ENCODE measurements around the gene DNAH17. TPM values are rescaled to one million over a fixed set of nuclear protein-coding genes. Genes with fewer than 3 reads are reported as not detected.

DNAH17 gene
- total RNA-seq, 1 donor from 2014 or later: 0.51 TPM

GRCh38 chr17:78541488-78542206 lies 35.5 kb downstream of the DNAH17 start:
- no peak for DNase-seq

- DNase-seq: no peak
Observed at GRCh38 chr17:78539781-78540180, 37.4 kb downstream of the DNAH17 start.

- peak; percentile 14 for DNase-seq
Observed at GRCh38 chr17:78538033-78538776, 39.0 kb downstream of the DNAH17 start.

GRCh38 chr17:78537217-78537860 lies 39.9 kb downstream of the DNAH17 start:
- no peak for DNase-seq

- DNase-seq: no peak
Observed at GRCh38 chr17:78535273-78536197, 41.7 kb downstream of the DNAH17 start.

GRCh38 chr17:78534492-78535272 lies 42.5 kb downstream of the DNAH17 start:
- no peak for DNase-seq

GRCh38 chr17:78532922-78533640 lies 44.1 kb downstream of the DNAH17 start:
- DNase-seq: peak; percentile 59

- no peak for DNase-seq
Observed at GRCh38 chr17:78532311-78532710, 44.9 kb downstream of the DNAH17 start.

- no peak for DNase-seq
Observed at GRCh38 chr17:78530675-78531074, 46.5 kb downstream of the DNAH17 start.

- DNase-seq: peak; percentile 37
Observed at GRCh38 chr17:78529871-78530670, 47.1 kb downstream of the DNAH17 start.

GRCh38 chr17:78529251-78529650 lies 47.9 kb downstream of the DNAH17 start:
- DNase-seq: no peak

GRCh38 chr17:78528541-78528940 lies 48.7 kb downstream of the DNAH17 start:
- DNase-seq: no peak

- no peak for DNase-seq
Observed at GRCh38 chr17:78527345-78527744, 49.9 kb downstream of the DNAH17 start.

GRCh38 chr17:78526231-78527025 lies 50.8 kb downstream of the DNAH17 start:
- no peak for DNase-seq

- DNase-seq: no peak
Observed at GRCh38 chr17:78525511-78526160, 51.6 kb downstream of the DNAH17 start.

- no peak for DNase-seq
Observed at GRCh38 chr17:78524870-78525510, 52.2 kb downstream of the DNAH17 start.

GRCh38 chr17:78523934-78524655 lies 53.1 kb downstream of the DNAH17 start:
- DNase-seq: no peak
